CD8-positive, alpha-beta memory T cell (primary cell): ENCODE measurements around the gene FHOD1. TPM values are rescaled to one million over a fixed set of nuclear protein-coding genes. Genes with fewer than 3 reads are reported as not detected.
A peak's percentile ranks its signal among the peaks of the same experiment; 100 is the strongest.

Experiments
- CTCF ChIA-PET: fragments of 350-600 bp; sonication (Branson Sonifier 250); formaldehyde crosslinking; loops from one replicate; lab custom pipeline; 2021; ENCODE audit warnings: antibody characterized with exemption; lab: Charles Lee
- POLR2A ChIA-PET: fragments of 350-600 bp; sonication (Branson Sonifier 250); formaldehyde crosslinking; loops from one replicate; lab custom pipeline; 2021; ENCODE audit warnings: antibody characterized with exemption; lab: Charles Lee
- DNase-seq, 5 donors: peaks; one replicate each; pipeline versions ENCODE4 v3.0.0 to v3.0.0-alpha.2; 2020 to 2022; ENCODE audit warnings: mixed read lengths in 1 of 5
- H3K27ac ChIP-seq: one replicate; pipeline ENCODE4 v1.7.0; 2013; ENCODE audit warnings: low read depth, mild to moderate bottlenecking, low read length, moderate library complexity
- H3K27me3 ChIP-seq: 2 replicates; pipeline ENCODE4 v1.7.0; 2013; ENCODE audit warnings: low read length, mild to moderate bottlenecking; ENCODE audit not compliant: insufficient read depth, poor library complexity, severe bottlenecking
- H3K36me3 ChIP-seq: 2 replicates; pipeline ENCODE4 v1.7.0; 2013; ENCODE audit warnings: mild to moderate bottlenecking, low read length, moderate library complexity; ENCODE audit not compliant: insufficient read depth
- H3K4me1 ChIP-seq: 2 replicates; pipeline ENCODE4 v1.7.0; 2013; ENCODE audit warnings: mild to moderate bottlenecking, low read length, moderate library complexity; ENCODE audit not compliant: insufficient read depth
- H3K4me3 ChIP-seq: 2 replicates; pipeline ENCODE4 v1.7.0; 2013; ENCODE audit warnings: mild to moderate bottlenecking, low read length
- H3K9me3 ChIP-seq: 2 replicates; pipeline ENCODE4 v1.7.0; 2013; ENCODE audit warnings: mild to moderate bottlenecking, low read length
- H3K27ac Mint-ChIP-seq, 8 donors: one replicate each; pipeline ENCODE4 v1.8.0; 2020 to 2021; ENCODE audit warnings: mixed read lengths in 8 of 8, mild to moderate bottlenecking in 6 of 8, inconsistent platforms in 3 of 8, moderate library complexity in 3 of 8
- H3K27me3 Mint-ChIP-seq, 2 donors: one replicate each; pipeline ENCODE4 v1.8.0; 2020 to 2021; ENCODE audit warnings: mixed read lengths in 2 of 2, mild to moderate bottlenecking in 1 of 2, moderate library complexity in 1 of 2
- H3K36me3 Mint-ChIP-seq, 3 donors: one replicate each; pipeline ENCODE4 v1.8.0; 2020 to 2021; ENCODE audit warnings: mixed read lengths in 3 of 3, inconsistent platforms in 1 of 3, mild to moderate bottlenecking in 1 of 3
- H3K4me1 Mint-ChIP-seq, 3 donors: one replicate each; pipeline ENCODE4 v1.8.0; 2020 to 2021; ENCODE audit warnings: mixed read lengths in 3 of 3, inconsistent platforms in 1 of 3, mild to moderate bottlenecking in 1 of 3
- H3K4me3 Mint-ChIP-seq, 7 donors: one replicate each; pipeline ENCODE4 v1.8.0; 2020 to 2021; ENCODE audit warnings: mixed read lengths in 7 of 7, mild to moderate bottlenecking in 6 of 7, moderate library complexity in 4 of 7, inconsistent platforms in 2 of 7
- H3K9me3 Mint-ChIP-seq, 5 donors: one replicate each; pipeline ENCODE4 v1.8.0; 2020 to 2022; ENCODE audit warnings: mixed read lengths in 5 of 5, mild to moderate bottlenecking in 3 of 5, moderate library complexity in 2 of 5, inconsistent platforms in 1 of 5
- polyA plus RNA-seq: library from polyadenylated mRNA; unstranded; fragments of 300-500 nt; fragmentation: Illumina TruSeq; gene quantifications from one replicate; pipeline ENCODE4 v1.2.3, GENCODE V29; 2021
- total RNA-seq, 2 experiments: library from RNA; stranded (reverse); gene quantifications; one replicate each; pipeline ENCODE4 v1.2.3, GENCODE V29; 2021

FHOD1 gene
- total and polyA plus RNA-seq, 3 experiments from 2014 or later: 5.5 to 117 (median 111) TPM

DNA sequence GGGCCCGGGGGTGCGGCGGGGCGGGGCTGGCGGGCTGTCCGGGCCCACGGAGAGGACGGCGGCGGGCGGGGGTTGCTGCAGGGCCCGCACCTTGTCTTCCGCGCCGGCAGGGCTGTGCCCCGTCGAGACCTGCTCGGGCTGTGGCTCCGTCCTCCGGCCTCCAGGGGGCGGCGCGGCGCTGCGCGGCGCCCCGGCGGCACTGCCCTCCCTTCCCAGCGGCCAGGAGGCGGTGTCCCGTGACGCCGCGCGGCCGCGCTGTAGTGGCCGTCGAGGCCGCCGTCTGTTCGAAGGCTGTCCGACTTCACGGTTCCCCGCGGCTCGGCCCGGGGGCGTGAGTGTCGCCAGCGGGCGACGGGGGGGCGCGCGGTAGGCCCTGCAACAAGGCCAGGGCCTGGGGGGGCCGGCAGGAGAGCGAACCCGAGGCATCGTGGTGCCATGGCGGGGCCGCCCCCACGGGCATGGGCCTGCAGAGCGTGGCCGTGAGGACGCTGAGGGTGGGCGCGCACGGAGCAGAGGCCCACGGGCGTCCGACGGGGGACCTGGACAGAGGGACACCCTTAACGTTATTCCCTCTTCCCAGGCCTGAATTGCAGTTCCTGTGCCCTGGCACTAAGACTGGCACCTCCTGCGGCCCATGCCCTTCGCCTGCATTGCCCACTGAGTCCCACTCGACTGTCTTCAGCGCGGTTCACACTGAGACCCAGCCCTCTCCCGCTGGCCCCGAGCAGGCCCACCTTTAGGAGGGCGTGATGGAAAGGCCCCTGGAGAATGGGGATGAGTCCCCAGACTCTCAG lies 32.2 kb upstream of the FHOD1 start, which contains the start of gene PLEKHG4:
Gene PLEKHG4, plus strand, starts transcription at position 237 of the 794 bp plus-strand sequence. Its CDS starts 513 bp downstream, at position 750.
- peak; percentile 69 to 84 (median 71) for DNase-seq
- Histone ChIP-seq H3K9me3 (no peaks in the 10 kb centered on the region), H3K4me1 (peaks cover 17% of the 10 kb centered on the region), H3K27ac (peak within 1 kb of the TSS; percentile 67), H3K27me3 (no peaks in the 10 kb centered on the region), H3K4me3 (peak within 1 kb of the TSS; percentile 79), H3K36me3 (no peaks in the 10 kb centered on the region)
- H3K9me3 Mint-ChIP-seq: no peaks in the 10 kb centered on the region
- CTCF ChIA-PET: interaction anchor here (0.9 to 2.0 kb wide), 5 partner anchors 8 to 51 kb away, joined by 3 to 4 read pairs (median 3); no protein-coding TSS in a partner anchor
- peak within 1 kb of the TSS; percentile 77 to 89 (median 81) for H3K4me3 Mint-ChIP-seq
- no peaks in the 10 kb centered on the region for H3K27me3 Mint-ChIP-seq
- H3K4me1 Mint-ChIP-seq: peaks cover 10 to 22% (median 16%) of the 10 kb centered on the region in 3 donors
- POLR2A ChIA-PET: interaction anchor here (0.6 kb wide), 2 partner anchors 11 to 241 kb away, joined by 3 to 5 read pairs; no protein-coding TSS in a partner anchor
- peaks cover 0 to 19% (median 3%) of the 10 kb centered on the region in 3 donors for H3K36me3 Mint-ChIP-seq
- H3K27ac Mint-ChIP-seq: peak within 1 kb of the TSS in 5 of 8 donors; percentile 67 to 89 (median 83)

GRCh38 chr16:67278773-67279295 lies 31.6 kb upstream of the FHOD1 start:
- peak overlapping the region in 5 of 8 donors; percentile 60 to 89 (median 83) for H3K27ac Mint-ChIP-seq
- peaks cover 10 to 22% (median 16%) of the 10 kb centered on the region in 3 donors for H3K4me1 Mint-ChIP-seq
- no peaks in the 10 kb centered on the region for H3K27me3 Mint-ChIP-seq
- no peaks in the 10 kb centered on the region for H3K9me3 Mint-ChIP-seq
- Histone ChIP-seq H3K27me3 (no peaks in the 10 kb centered on the region), H3K9me3 (no peaks in the 10 kb centered on the region), H3K4me1 (peaks cover 17% of the 10 kb centered on the region), H3K4me3 (peak overlapping the region; percentile 79), H3K27ac (peak overlapping the region; percentile 67), H3K36me3 (no peaks in the 10 kb centered on the region)
- peak in 3 of 5 donors; percentile 36 to 65 (median 40) for DNase-seq
- peaks cover 0 to 19% (median 5%) of the 10 kb centered on the region in 3 donors for H3K36me3 Mint-ChIP-seq
- ChIA-PET CTCF (interaction anchor here (0.6 to 1.2 kb wide), 6 partner anchors 9 to 55 kb away, joined by 3 to 4 read pairs (median 3); no protein-coding TSS in a partner anchor), POLR2A (interaction anchor here (0.6 kb wide), 2 partner anchors 11 to 652 kb away, joined by 3 to 5 read pairs; no protein-coding TSS in a partner anchor)
- peak overlapping the region; percentile 77 to 89 (median 81) for H3K4me3 Mint-ChIP-seq

GRCh38 chr16:67277999-67278772 lies 30.9 kb upstream of the FHOD1 start:
- H3K9me3 ChIP-seq: no peaks in the 10 kb centered on the region
- H3K4me1 Mint-ChIP-seq: peaks cover 8 to 22% (median 16%) of the 10 kb centered on the region in 3 donors

GRCh38 chr16:67277294-67277998 lies 30.2 kb upstream of the FHOD1 start:
- CTCF ChIA-PET: interaction anchor here (1.1 to 1.6 kb wide), 3 partner anchors 9 to 139 kb away, joined by 3 to 4 read pairs (median 3); partner anchors contain the start of gene ZDHHC1
- peak overlapping the region; percentile 67 for H3K27ac ChIP-seq
- H3K27ac Mint-ChIP-seq: peak overlapping the region in 5 of 8 donors; percentile 43 to 71 (median 63)

More at GRCh38 chr16:67277999-67278772, 30.9 kb upstream of the FHOD1 start:
- Mint-ChIP-seq H3K27ac (peak overlapping the region in 6 of 8 donors; percentile 60 to 89 (median 77)), H3K27me3 (no peaks in the 10 kb centered on the region), H3K4me3 (peak overlapping the region; percentile 77 to 89 (median 81)), H3K36me3 (peaks cover 0 to 21% (median 5%) of the 10 kb centered on the region in 3 donors), H3K9me3 (no peaks in the 10 kb centered on the region)
- DNase-seq: peak in 1 of 5 donors; percentile 22
- Histone ChIP-seq H3K27ac (peak overlapping the region; percentile 67), H3K27me3 (no peaks in the 10 kb centered on the region), H3K4me3 (peak overlapping the region; percentile 79), H3K36me3 (no peaks in the 10 kb centered on the region), H3K4me1 (peaks cover 17% of the 10 kb centered on the region)
- ChIA-PET POLR2A (interaction anchor here (0.6 kb wide), 1 partner anchor 652 kb away, joined by 3 read pairs; no protein-coding TSS in a partner anchor), CTCF (interaction anchor here (0.6 to 1.6 kb wide), 8 partner anchors 9 to 124 kb away, joined by 3 to 4 read pairs (median 3); no protein-coding TSS in a partner anchor)

DNA sequence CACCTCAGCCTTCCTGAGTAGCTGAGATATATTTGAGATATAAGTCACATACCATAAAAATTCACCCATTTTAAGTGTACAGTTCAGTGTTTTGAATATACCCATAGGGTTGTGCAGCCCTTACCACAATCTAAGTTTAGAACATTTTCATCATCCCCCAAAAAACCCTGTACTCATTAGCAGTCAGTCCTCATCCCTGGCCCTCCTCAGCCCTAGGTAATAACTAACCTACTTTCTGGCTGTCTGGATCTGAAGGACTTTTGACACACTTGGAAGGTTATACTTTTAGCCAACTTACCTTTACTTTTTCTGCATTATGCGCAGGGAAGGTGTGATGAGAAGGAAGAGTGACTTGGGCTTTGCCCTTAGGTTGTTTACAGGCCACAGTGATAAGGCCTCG lies 28.0 kb upstream of the FHOD1 start:
- H3K4me1 Mint-ChIP-seq: peaks cover 8 to 22% (median 16%) of the 10 kb centered on the region in 3 donors
- Histone ChIP-seq H3K27me3 (no peaks in the 10 kb centered on the region), H3K27ac (no peak overlapping the region), H3K9me3 (no peaks in the 10 kb centered on the region), H3K4me3 (no peak overlapping the region), H3K4me1 (peaks cover 17% of the 10 kb centered on the region), H3K36me3 (no peaks in the 10 kb centered on the region)
- no peak for DNase-seq
- ChIA-PET CTCF (no interaction called here), POLR2A (no interaction called here)
- no peaks in the 10 kb centered on the region for H3K27me3 Mint-ChIP-seq
- H3K36me3 Mint-ChIP-seq: peaks cover 0 to 21% (median 5%) of the 10 kb centered on the region in 3 donors
- H3K9me3 Mint-ChIP-seq: no peaks in the 10 kb centered on the region
- no peak overlapping the region for H3K4me3 Mint-ChIP-seq
- H3K27ac Mint-ChIP-seq: peak overlapping the region in 1 of 8 donors; percentile 32

More at GRCh38 chr16:67277294-67277998, 30.2 kb upstream of the FHOD1 start:
- Mint-ChIP-seq H3K36me3 (peaks cover 0 to 21% (median 5%) of the 10 kb centered on the region in 3 donors), H3K4me3 (peak overlapping the region; percentile 15 to 87 (median 55)), H3K9me3 (no peaks in the 10 kb centered on the region), H3K4me1 (peaks cover 8 to 22% (median 16%) of the 10 kb centered on the region in 3 donors), H3K27me3 (no peaks in the 10 kb centered on the region)
- POLR2A ChIA-PET: no interaction called here
- H3K4me3 ChIP-seq: no peak overlapping the region
- H3K4me1 ChIP-seq: peaks cover 17% of the 10 kb centered on the region
- H3K36me3 ChIP-seq: no peaks in the 10 kb centered on the region
- no peaks in the 10 kb centered on the region for H3K9me3 ChIP-seq
- H3K27me3 ChIP-seq: no peaks in the 10 kb centered on the region
- DNase-seq: peak in 1 of 5 donors; percentile 8

DNA sequence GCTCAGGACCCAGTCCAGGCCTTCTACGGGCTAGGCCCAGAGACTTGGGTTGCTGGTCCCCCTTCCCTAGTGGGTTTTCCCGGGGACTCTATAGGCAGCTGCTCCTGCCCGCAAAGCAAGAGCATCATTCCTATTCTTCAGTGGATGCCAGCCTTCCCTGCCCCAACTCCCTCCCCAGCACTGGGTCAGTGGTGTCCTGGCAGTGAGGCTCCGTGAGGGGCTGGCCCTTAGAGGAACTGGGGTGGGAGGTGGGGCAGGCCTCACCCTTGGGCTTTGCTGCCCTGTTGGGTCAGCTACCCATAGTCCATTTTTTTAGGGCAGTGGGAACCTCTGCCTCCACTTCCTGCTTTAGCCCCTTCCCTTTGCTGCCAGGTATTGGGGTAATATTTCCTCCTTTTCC lies 24.2 kb upstream of the FHOD1 start:
- H3K27me3 ChIP-seq: no peaks in the 10 kb centered on the region
- H3K9me3 ChIP-seq: no peaks in the 10 kb centered on the region
- Mint-ChIP-seq H3K27me3 (no peaks in the 10 kb centered on the region), H3K4me1 (peaks cover 1 to 4% (median 2%) of the 10 kb centered on the region in 3 donors), H3K27ac (no peak overlapping the region), H3K9me3 (no peaks in the 10 kb centered on the region), H3K4me3 (no peak overlapping the region), H3K36me3 (peaks cover 0 to 11% (median 2%) of the 10 kb centered on the region in 3 donors)
- no peaks in the 10 kb centered on the region for H3K36me3 ChIP-seq
- H3K27ac ChIP-seq: no peak overlapping the region
- H3K4me3 ChIP-seq: no peak overlapping the region
- ChIA-PET POLR2A (no interaction called here), CTCF (no interaction called here)
- no peaks in the 10 kb centered on the region for H3K4me1 ChIP-seq
- DNase-seq: peak in 1 of 5 donors; percentile 35

GRCh38 chr16:67270931-67271338 lies 23.7 kb upstream of the FHOD1 start:
- peak in 1 of 5 donors; percentile 38 for DNase-seq
- no peaks in the 10 kb centered on the region for H3K27me3 ChIP-seq
- Mint-ChIP-seq H3K4me3 (no peak overlapping the region), H3K36me3 (peaks cover 0 to 6% (median 2%) of the 10 kb centered on the region in 3 donors), H3K27me3 (peaks cover 0 to 3% of the 10 kb centered on the region in 2 donors), H3K9me3 (no peaks in the 10 kb centered on the region), H3K27ac (no peak overlapping the region), H3K4me1 (peaks cover 0 to 2% (median 2%) of the 10 kb centered on the region in 3 donors)
- H3K36me3 ChIP-seq: no peaks in the 10 kb centered on the region
- H3K4me3 ChIP-seq: no peak overlapping the region
- H3K9me3 ChIP-seq: no peaks in the 10 kb centered on the region
- ChIA-PET CTCF (no interaction called here), POLR2A (no interaction called here)
- H3K27ac ChIP-seq: no peak overlapping the region
- no peaks in the 10 kb centered on the region for H3K4me1 ChIP-seq
